VCaP (cell line): ENCODE measurements around the gene KRT83.

Source experiments
- H3K27ac ChIP-seq: fragments of 450-650 bp; 2 replicates; pipeline ENCODE4 v1.5.1; 2017
- CTCF ChIP-seq: fragments of 450-650 bp; conservative IDR thresholded peaks from 2 replicates; pipeline ENCODE4 v1.5.1; 2017; ENCODE audit warnings: mild to moderate bottlenecking, moderate library complexity

Gene KRT83

GRCh38 chr12:52313461-52313860, 7.7 kb downstream of the KRT83 start:
- no peak for TF ChIP-seq CTCF
- H3K27ac ChIP-seq, result no peak overlapping the region

DNA sequence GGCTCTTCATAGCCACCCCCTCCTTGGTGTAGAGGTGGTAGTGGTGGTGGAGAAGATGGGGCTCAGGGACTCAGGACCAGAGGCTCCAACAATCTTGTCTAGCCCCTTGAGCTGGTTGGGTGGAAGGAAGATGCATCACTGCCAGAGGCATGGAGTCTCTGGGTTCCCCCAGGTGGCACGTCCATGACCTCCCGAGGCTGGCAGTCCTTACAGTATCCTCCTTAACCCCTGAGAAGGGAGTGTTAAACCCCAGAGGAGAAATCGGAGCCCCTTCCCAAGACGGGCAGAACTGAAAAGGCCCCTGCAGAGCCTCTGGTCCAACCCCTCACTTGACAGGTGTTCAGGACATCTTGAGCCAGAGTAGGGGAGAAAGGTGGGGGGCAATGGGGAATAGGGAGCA, 9.1 kb downstream of the KRT83 start:
- no peak for TF ChIP-seq CTCF
- no peak overlapping the region for H3K27ac ChIP-seq

DNA sequence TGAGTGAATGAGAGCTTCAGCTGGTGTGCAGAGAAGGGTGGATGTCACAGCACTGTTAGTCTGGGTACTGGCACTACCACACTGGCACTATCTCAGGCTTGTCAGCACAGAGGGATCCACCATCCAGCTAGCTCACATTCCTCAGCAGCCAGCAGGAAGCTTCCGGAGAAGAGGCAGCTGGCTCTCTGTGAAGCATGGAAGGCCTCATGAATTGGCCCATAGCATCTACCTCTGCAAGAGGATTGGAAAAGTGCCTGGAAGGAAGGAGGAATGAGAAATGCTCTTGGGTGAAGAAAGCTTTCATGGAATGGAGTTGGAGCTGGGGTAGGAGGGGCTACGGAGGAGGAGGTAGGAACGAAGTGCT, 9.9 kb downstream of the KRT83 start:
- no peak for TF ChIP-seq CTCF
- H3K27ac ChIP-seq, result no peak overlapping the region

- no peak for TF ChIP-seq CTCF
- no peak overlapping the region for H3K27ac ChIP-seq
Measured at GRCh38 chr12:52310622-52311284, 10.4 kb downstream of the KRT83 start.

- no peak for TF ChIP-seq CTCF
- peak overlapping the region; percentile 84 for H3K27ac ChIP-seq
Measured at GRCh38 chr12:52308806-52309425, 12.3 kb downstream of the KRT83 start.

- peak overlapping the region; percentile 84 for H3K27ac ChIP-seq
- TF ChIP-seq CTCF, result peak; percentile 47
Measured at GRCh38 chr12:52307836-52308805, 13.1 kb downstream of the KRT83 start.

DNA sequence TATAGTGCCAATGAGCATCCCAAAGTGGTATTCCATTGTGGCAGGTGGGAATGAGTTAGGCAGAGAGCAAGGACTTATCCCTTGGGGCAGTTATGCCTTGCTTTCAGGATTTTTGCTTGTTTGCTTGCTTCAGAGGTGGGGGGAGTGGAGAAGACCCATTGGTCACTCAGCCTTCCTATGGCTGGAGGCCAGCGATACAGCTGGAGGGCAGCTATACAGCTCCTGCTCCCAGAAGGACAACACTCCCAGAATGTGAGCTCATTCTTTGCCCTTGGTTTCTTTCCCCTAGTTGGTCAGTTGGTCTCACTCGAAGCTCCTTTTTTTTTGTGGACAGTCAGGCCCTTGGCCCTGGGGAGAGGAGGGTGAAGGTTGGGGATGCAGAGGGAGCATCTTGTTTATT, 14.5 kb downstream of the KRT83 start:
- no peak overlapping the region for H3K27ac ChIP-seq

More for the DNA sequence above, 14.5 kb downstream of the KRT83 start:
- no peak for TF ChIP-seq CTCF
